Astrocyte (in vitro differentiated cells and primary cell): ENCODE results near the gene CD37.

Experiments
- EZH2 ChIP-seq: IDR thresholded peaks from 2 replicates; pipeline ENCODE4 v1.6.1; 2012; ENCODE audit warnings: mild to moderate bottlenecking, low read length, inconsistent platforms; ENCODE audit not compliant: insufficient read depth
- TF ChIP-seq, protein P1 (sequence below): IDR thresholded peaks from 2 replicates; pipeline ENCODE4 v1.5.1; 2011; ENCODE audit warnings: low read depth, mild to moderate bottlenecking, inconsistent platforms, low read length, moderate library complexity; ENCODE audit not compliant: insufficient read depth

DNA sequence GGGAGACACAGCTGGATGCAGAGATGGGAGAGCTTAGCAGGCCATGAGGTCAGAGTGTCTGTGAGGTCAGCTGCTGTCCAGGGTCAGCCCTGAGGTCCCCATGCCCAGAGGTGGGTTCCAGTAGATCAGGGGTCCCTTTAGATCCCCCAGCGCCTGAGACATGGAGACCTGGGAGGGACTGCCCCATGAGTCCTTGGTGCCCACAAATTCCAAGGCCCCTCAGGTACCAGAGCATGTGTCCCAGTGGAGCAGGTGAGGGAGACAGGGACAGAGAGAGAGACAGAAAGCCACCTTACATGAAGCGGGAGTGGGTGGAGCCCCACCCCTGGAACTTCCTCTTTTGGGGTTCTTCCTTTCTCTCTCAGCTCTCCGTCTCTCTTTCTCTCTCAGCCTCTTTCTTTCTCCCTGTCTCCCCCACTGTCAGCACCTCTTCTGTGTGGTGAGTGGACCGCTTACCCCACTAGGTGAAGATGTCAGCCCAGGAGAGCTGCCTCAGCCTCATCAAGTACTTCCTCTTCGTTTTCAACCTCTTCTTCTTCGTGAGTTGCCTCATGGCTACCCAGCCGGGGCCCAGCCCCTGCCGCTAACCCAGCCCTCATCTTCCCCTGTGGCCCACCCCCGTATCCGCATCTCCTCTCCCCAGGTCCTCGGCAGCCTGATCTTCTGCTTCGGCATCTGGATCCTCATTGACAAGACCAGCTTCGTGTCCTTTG is at the start of gene CD37:
- TF ChIP-seq, protein P1, sequence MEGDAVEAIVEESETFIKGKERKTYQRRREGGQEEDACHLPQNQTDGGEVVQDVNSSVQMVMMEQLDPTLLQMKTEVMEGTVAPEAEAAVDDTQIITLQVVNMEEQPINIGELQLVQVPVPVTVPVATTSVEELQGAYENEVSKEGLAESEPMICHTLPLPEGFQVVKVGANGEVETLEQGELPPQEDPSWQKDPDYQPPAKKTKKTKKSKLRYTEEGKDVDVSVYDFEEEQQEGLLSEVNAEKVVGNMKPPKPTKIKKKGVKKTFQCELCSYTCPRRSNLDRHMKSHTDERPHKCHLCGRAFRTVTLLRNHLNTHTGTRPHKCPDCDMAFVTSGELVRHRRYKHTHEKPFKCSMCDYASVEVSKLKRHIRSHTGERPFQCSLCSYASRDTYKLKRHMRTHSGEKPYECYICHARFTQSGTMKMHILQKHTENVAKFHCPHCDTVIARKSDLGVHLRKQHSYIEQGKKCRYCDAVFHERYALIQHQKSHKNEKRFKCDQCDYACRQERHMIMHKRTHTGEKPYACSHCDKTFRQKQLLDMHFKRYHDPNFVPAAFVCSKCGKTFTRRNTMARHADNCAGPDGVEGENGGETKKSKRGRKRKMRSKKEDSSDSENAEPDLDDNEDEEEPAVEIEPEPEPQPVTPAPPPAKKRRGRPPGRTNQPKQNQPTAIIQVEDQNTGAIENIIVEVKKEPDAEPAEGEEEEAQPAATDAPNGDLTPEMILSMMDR = no peak
- no peak for TF ChIP-seq EZH2
